ENCODE data around the gene FAM114A1.

The FAM114A1 gene

GRCh38 chr4:38894322-38894982 lies 26.8 kb downstream of the FAM114A1 start:
- no peaks in the 10 kb centered on the region for H3K36me3 ChIP-seq (ENCODE audit: control insufficient read depth, low read length)
- no peaks in the 10 kb centered on the region for H3K79me2 ChIP-seq (ENCODE audit: control insufficient read depth, low read length)
- H3K9me2 ChIP-seq (replicated peaks; ENCODE audit: control insufficient read depth, low read length), result no peaks in the 10 kb centered on the region
- no peak for TF ChIP-seq EZH2phosphoT487 (IDR thresholded peaks at IDR 0.05; ENCODE audit: borderline replicate concordance, low read length)
- TF ChIP-seq, protein P1, sequence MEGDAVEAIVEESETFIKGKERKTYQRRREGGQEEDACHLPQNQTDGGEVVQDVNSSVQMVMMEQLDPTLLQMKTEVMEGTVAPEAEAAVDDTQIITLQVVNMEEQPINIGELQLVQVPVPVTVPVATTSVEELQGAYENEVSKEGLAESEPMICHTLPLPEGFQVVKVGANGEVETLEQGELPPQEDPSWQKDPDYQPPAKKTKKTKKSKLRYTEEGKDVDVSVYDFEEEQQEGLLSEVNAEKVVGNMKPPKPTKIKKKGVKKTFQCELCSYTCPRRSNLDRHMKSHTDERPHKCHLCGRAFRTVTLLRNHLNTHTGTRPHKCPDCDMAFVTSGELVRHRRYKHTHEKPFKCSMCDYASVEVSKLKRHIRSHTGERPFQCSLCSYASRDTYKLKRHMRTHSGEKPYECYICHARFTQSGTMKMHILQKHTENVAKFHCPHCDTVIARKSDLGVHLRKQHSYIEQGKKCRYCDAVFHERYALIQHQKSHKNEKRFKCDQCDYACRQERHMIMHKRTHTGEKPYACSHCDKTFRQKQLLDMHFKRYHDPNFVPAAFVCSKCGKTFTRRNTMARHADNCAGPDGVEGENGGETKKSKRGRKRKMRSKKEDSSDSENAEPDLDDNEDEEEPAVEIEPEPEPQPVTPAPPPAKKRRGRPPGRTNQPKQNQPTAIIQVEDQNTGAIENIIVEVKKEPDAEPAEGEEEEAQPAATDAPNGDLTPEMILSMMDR (IDR thresholded peaks at IDR 0.05; ENCODE audit: low read depth, low read length, poor library complexity, severe bottlenecking), result no peak
- 0 out of 2 replicates have a peak, but pooled peaks cover 2% of the 10 kb centered on the region for H3K27me3 ChIP-seq (ENCODE audit: control insufficient read depth, low read length)
- no peak overlapping the region for H3K4me3 ChIP-seq (ENCODE audit: low read length)
- no peaks in the 10 kb centered on the region for H3K4me1 ChIP-seq (ENCODE audit: control insufficient read depth, low read length)
- H3K27ac ChIP-seq (ENCODE audit: low read depth, low read length), result no peak overlapping the region
- H3F3A ChIP-seq (ENCODE audit: control insufficient read depth, insufficient read depth), result no peaks in the 10 kb centered on the region
- no peaks in the 10 kb centered on the region for H4K20me1 ChIP-seq (ENCODE audit: control insufficient read depth, insufficient read depth, low read depth, low read length)
- H3K4me2 ChIP-seq (ENCODE audit: low read length), result no peak overlapping the region
- H3K9me3 ChIP-seq (ENCODE audit: control insufficient read depth, insufficient read depth, low read length), result no peaks in the 10 kb centered on the region

GRCh38 chr4:38896940-38897339 lies 29.3 kb downstream of the FAM114A1 start:
- no peaks in the 10 kb centered on the region for H3K36me3 ChIP-seq (ENCODE audit: control insufficient read depth, low read length)
- no peaks in the 10 kb centered on the region for H3K9me2 ChIP-seq (replicated peaks; ENCODE audit: control insufficient read depth, low read length)
- 0 out of 2 replicates have a peak, but pooled peaks cover 2% of the 10 kb centered on the region for H3K27me3 ChIP-seq (ENCODE audit: control insufficient read depth, low read length)
- no peaks in the 10 kb centered on the region for H3K9me3 ChIP-seq (ENCODE audit: control insufficient read depth, insufficient read depth, low read length)
- H3K4me2 ChIP-seq (ENCODE audit: low read length), result no peak overlapping the region
- no peaks in the 10 kb centered on the region for H3K79me2 ChIP-seq (ENCODE audit: control insufficient read depth, low read length)
- no peaks in the 10 kb centered on the region for H3F3A ChIP-seq (ENCODE audit: control insufficient read depth, insufficient read depth)
- H4K20me1 ChIP-seq (ENCODE audit: control insufficient read depth, insufficient read depth, low read depth, low read length), result no peaks in the 10 kb centered on the region
- no peak overlapping the region for H3K4me3 ChIP-seq (ENCODE audit: low read length)
- no peaks in the 10 kb centered on the region for H3K4me1 ChIP-seq (ENCODE audit: control insufficient read depth, low read length)
- no peak overlapping the region for H3K27ac ChIP-seq (ENCODE audit: low read depth, low read length)
- TF ChIP-seq EZH2phosphoT487 (IDR thresholded peaks at IDR 0.05; ENCODE audit: borderline replicate concordance, low read length), result no peak
- TF ChIP-seq, protein P1 (IDR thresholded peaks at IDR 0.05; ENCODE audit: low read depth, low read length, poor library complexity, severe bottlenecking), result no peak

DNA sequence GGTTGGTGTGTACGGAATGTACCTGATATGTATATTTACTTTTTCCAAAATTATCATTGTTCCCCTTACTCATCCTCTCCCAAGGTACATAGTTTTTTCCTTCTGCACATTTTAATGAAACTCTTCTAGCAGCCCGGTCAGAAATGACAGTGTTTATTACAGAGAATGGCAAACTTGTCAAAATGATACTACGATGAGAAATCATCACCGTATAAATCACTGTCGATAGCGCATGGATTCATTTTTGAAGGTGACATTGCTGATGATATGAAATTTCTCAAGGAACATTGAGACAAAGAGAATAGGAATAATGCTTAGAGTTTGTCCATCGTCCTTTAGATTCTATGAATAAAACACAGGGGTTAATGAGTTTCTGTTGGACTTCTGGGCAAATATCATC lies 30.6 kb downstream of the FAM114A1 start:
- Histone ChIP-seq H4K20me1 (ENCODE audit: control insufficient read depth, insufficient read depth, low read depth, low read length) (no peaks in the 10 kb centered on the region), H3K4me2 (ENCODE audit: low read length) (no peak overlapping the region), H3K4me1 (ENCODE audit: control insufficient read depth, low read length) (no peaks in the 10 kb centered on the region), H3K4me3 (ENCODE audit: low read length) (no peak overlapping the region), H3K27me3 (ENCODE audit: control insufficient read depth, low read length) (0 out of 2 replicates have a peak, but pooled peaks cover 2% of the 10 kb centered on the region), H3F3A (ENCODE audit: control insufficient read depth, insufficient read depth) (no peaks in the 10 kb centered on the region), H3K9me2 (replicated peaks; ENCODE audit: control insufficient read depth, low read length) (no peaks in the 10 kb centered on the region), H3K36me3 (ENCODE audit: control insufficient read depth, low read length) (no peaks in the 10 kb centered on the region), H3K27ac (ENCODE audit: low read depth, low read length) (no peak overlapping the region), H3K79me2 (ENCODE audit: control insufficient read depth, low read length) (no peaks in the 10 kb centered on the region), H3K9me3 (ENCODE audit: control insufficient read depth, insufficient read depth, low read length) (no peaks in the 10 kb centered on the region)
- TF ChIP-seq EZH2phosphoT487 (IDR thresholded peaks at IDR 0.05; ENCODE audit: borderline replicate concordance, low read length), result no peak
- TF ChIP-seq, protein P1 (IDR thresholded peaks at IDR 0.05; ENCODE audit: low read depth, low read length, poor library complexity, severe bottlenecking), result no peak

Measured in DOHH2 (cell line).